Activated CD4-positive, CD25-positive, alpha-beta regulatory T cell treated with anti-CD3 and anti-CD28 coated beads, Interleukin-2, amount 50 U/mL, for 16 hours (primary cell): ENCODE results near the gene INSM1.

Experiments used
- DNase-seq: peaks from one replicate; pipeline ENCODE4 v3.0.0-alpha.2; 2020; ENCODE audit warnings: low read depth, low spot score

The INSM1 gene

GRCh38 chr20:20393207-20394120, 25.6 kb downstream of the INSM1 start:
- no peak for DNase-seq

DNA sequence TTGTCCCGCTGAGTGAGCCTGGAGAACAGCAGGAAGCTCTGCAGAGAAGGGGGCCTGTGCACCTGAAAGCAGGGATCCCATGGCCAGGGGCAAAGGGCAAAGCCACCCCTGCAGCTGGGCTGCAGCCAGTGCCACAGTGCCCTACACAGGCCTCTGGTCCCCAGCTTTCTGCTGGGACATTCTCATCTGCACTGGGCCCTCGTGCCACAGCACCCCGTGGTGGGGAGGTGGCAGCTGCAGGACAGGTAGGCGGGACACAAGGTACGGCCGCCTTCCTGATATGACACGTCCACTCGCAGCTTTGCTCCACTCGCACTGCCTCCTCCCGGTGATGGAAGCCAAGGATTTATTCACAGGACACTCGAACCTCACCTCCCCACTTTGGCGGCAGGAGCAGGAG, 27.2 kb downstream of the INSM1 start:
- no peak for DNase-seq

DNA sequence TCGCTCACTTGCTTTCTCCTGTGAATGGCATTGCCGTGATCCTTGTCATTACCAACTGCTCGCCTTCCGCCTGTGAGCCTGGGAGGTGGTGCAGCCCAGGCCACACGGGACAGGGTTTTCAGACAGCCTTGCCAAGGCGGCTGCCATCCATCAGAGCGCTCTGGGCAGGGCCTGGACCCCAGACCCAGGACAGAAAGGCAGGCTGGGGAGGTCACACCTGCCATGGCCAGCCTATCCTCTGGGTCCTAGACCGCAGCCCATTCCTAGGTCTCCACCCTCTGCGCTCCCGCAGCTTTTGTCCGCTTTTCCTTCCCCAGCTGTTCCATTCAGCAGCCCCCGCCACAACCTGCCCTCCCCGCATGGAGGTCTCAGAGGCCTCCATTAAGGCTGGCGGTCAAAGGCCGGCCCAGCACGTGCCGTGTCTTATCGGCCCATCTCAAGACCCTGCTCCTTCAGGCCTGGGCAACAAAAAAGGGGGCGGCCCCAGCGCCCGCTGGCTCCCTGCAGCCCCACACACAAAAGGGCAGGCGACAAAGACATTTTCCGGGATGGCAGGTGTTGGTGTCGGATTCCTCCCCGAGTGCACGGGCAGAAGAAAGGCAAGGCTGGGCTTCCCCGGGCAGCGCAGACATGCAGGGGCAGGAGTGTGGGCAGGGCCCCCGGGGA, 28.1 kb downstream of the INSM1 start:
- DNase-seq, result no peak

GRCh38 chr20:20396794-20397193, 28.9 kb downstream of the INSM1 start:
- no peak for DNase-seq

GRCh38 chr20:20398123-20398522, 30.2 kb downstream of the INSM1 start:
- no peak for DNase-seq

- DNase-seq, result no peak
Observed at GRCh38 chr20:20399531-20400500, 31.9 kb downstream of the INSM1 start.

- no peak for DNase-seq
Observed at GRCh38 chr20:20401991-20402390, 34.1 kb downstream of the INSM1 start.

DNA sequence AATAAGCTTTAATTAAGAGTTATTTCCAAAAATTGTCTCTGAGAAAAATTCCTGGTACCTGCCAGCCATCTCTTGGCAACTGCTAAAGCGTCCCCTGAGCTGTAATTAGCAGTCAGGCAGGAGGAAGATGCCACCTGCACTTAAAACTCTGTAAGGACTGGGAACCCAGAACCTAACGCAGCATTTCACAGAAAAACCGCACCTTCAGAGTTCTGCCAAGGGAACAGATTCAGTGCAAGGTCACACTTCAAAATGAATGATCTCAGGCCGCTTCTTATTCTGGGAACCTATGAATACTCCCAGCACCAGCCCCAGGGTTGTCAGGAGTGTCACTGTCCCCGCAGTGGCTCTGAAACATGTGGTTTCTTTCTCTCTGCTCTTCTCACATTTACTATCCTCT, 36.7 kb downstream of the INSM1 start:
- no peak for DNase-seq

DNA sequence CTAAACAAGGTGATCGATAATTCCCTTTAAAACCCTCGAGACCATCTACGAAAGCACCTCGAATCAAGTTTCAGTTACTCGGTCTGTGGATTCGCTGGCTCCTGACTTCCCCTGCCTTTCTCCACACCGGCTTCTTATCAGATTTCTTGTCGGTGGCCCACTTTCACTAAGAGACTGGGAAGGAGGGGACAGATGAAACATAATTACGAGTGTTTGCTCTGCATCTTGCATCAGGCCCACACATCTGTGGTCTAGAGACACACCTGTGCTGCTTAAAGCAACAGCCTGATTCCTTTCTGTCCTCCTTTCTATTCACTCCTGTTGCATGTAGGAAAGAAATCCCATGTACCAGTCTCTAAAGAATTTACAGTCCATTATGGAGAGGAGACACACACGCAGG, 37.7 kb downstream of the INSM1 start:
- no peak for DNase-seq

DNA sequence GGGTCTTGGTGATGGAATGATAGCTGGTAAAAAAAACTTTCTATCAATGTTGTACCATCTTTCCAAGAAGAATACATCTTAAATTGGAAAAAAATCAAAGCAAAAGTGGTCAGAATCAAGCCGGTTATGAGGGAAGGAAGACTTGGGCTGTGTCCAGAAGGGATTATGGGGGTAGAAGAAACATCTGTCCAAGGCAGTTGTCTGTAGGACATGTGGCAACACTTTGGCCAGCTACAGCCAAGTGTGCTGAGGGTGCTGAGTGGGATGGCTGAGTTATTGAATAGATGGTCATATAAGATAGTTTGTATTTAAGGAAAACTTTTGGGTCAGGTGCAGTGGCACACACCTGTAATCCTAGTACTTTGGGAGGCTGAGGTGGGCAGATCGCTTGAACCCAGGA, 38.4 kb downstream of the INSM1 start:
- no peak for DNase-seq

DNA sequence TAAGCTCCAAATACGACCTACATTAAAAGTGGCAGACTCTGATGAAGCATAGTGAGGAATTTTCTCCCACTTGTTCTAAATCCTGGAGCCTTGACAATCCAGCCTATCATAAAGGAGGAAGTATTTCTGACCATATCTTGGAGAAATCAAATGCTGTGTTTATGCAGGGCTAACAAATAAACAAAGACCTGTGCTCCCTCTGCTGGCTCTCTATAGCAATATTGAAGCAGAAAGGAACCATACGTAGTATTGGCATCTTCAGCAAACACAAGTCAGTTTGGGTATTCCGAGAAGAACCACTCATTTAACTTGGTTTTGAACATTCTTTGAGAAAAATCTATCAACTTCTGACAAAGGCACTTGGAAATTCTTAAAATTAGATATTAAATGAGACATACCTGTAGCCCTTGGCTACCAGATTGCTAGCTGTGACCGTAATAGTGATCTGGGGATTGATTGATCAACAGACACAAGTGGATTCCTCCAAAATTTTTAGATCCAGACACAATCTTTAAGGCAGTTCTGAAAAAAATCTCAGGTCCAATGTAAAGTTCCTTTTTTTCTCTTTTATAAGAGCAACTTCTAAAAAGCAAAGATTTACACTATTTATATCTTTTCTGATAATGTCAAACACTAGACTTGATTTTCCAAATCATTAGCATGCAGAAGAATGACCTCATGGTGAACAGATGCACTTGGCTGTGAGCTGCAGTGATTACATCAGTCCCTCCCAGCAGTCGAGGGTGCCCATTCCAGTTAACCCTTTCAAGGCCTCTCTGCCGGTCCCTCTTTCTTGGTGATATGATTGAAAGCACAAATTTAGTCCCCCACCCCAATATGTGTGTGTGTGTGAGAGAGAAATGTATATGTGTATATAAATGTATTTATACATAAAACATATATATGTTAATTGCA, 40.2 kb downstream of the INSM1 start:
- no peak for DNase-seq

GRCh38 chr20:20409331-20409730, 41.4 kb downstream of the INSM1 start:
- DNase-seq, result no peak

- DNase-seq, result no peak
Observed at GRCh38 chr20:20410678-20411077, 42.8 kb downstream of the INSM1 start.

- DNase-seq, result no peak
Observed at GRCh38 chr20:20411402-20411801, 43.5 kb downstream of the INSM1 start.

DNA sequence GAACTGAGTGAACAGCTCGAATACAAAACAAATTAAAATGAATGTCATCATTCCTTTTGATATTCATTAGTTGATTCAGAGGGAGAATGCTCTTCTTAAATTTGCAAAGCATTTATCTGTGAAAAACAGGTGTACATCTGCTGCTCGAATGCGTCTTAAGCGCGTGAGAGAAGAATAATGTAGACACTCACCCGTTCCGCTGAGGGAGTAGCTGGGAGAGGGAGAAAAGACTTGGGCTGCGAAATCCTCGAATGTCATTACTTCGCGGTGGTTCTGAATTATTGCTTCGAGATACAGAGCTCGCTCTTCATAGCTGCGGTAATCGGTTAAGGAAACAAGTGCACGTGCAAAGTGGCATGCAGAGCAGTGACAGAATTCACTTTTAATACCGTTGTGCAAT, 43.9 kb downstream of the INSM1 start:
- no peak for DNase-seq

DNA sequence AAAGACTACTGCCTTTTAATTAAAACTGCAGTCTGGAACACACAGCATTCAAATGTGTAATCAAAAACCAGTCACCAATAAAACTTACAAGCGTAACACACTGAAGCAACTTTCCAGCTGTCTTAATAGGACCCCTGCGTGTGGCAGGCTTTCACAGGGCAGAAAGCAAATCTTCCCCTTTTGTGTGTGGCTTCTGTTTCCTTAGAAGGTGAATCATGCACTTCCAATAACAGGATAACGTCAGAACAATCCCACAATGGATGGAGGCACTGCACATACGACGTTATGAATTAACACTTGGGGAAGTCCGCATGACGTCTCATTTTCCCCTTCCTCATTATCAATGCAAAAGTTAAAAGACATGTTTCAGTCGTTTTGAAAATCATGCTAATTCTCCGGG, 44.8 kb downstream of the INSM1 start:
- no peak for DNase-seq

- no peak for DNase-seq
Observed at GRCh38 chr20:20413810-20414281, 45.9 kb downstream of the INSM1 start.

DNA sequence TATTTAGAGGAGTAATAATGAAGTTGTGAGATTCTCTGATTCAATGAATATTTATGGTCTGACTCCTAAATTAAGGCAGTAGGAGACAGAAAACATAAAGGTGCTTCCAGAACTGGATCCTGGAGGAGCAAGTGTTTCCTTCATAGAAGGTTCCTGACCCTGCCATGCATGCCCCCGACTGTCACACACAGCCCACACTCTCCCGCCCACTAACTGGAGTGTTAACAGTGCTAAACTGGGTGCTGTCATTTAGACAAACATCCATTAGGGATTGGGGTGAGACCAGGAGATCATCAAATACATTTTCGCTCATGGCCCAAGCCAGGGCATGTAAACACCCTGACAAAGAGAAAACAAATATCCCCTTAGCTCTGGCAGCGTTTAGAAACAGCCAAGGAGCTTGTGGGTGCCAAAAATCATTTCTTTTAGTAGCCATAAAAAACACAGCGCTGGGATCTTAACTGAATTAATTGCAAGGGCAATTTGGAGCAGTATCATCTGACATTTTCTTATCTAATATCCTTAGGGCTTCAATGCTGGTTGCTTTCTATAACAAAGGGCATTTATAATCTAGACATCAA, 46.8 kb downstream of the INSM1 start:
- DNase-seq, result no peak

DNA sequence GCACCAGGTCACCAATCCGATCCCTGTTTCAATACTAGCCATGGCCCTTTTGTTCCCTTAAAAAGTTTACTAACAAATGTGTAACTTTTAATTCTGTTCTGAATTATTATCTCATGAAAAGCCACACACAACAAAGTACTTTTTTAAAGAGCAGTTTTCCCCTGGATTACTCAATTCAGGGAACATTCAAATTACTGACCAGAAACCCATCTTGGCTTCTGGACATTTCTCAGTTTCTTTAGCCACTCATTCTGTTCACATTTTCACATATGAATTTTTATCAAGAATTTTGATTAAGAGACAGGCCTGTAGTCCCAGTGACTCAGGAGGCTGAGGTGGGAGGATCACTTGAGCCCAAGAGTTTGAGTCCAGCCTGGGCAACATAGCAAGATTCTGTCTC, 47.4 kb downstream of the INSM1 start:
- DNase-seq, result no peak
